Loucy (cell line): ENCODE data around the gene RND1.

Experiments
- H2AFZ ChIP-seq: fragments of 200-600 bp; sonication (generic); 2 replicates; pipeline ENCODE4 v1.6.0; 2016; ENCODE audit warnings: antibody characterized with exemption, mild to moderate bottlenecking, low read length, moderate library complexity
- H3F3A ChIP-seq: fragments of 200-600 bp; 2 replicates; pipeline ENCODE4 v1.6.0; 2016; ENCODE audit warnings: antibody characterized with exemption, low read depth, mild to moderate bottlenecking
- H3K27me3 ChIP-seq: fragments of 200-600 bp; sonication (generic); 2 replicates; pipeline ENCODE4 v1.6.1; 2014; ENCODE audit warnings: low read length, mild to moderate bottlenecking; ENCODE audit not compliant: insufficient read depth, poor library complexity, severe bottlenecking
- H3K36me3 ChIP-seq: fragments of 200-600 bp; sonication (generic); 2 replicates; pipeline ENCODE4 v1.6.1; 2016; ENCODE audit warnings: low read length; ENCODE audit not compliant: insufficient read depth
- H3K4me1 ChIP-seq: fragments of 200-600 bp; sonication (generic); 2 replicates; pipeline ENCODE4 v1.5.1; 2014; ENCODE audit warnings: low read length, mild to moderate bottlenecking; ENCODE audit not compliant: insufficient read depth, poor library complexity, severe bottlenecking
- H3K4me2 ChIP-seq: fragments of 200-600 bp; sonication (generic); 2 replicates; pipeline ENCODE4 v1.6.0; 2014; ENCODE audit warnings: antibody characterized with exemption, low read length, low read depth, mild to moderate bottlenecking; ENCODE audit not compliant: poor library complexity, severe bottlenecking
- H3K4me3 ChIP-seq: fragments of 200-600 bp; sonication (generic); 2 replicates; pipeline ENCODE4 v1.5.1; 2014; ENCODE audit warnings: low read length, mild to moderate bottlenecking, mixed read lengths; ENCODE audit not compliant: poor library complexity, severe bottlenecking
- H3K79me2 ChIP-seq: fragments of 200-600 bp; sonication (generic); 2 replicates; pipeline ENCODE4 v1.6.1; 2014; ENCODE audit warnings: low read length; ENCODE audit not compliant: insufficient read depth
- H3K9ac ChIP-seq: fragments of 200-600 bp; sonication (generic); 2 replicates; pipeline ENCODE4 v1.6.0; 2014; ENCODE audit warnings: mild to moderate bottlenecking, low read depth, low read length, moderate library complexity; ENCODE audit not compliant: poor library complexity, severe bottlenecking
- H3K9me2 ChIP-seq: fragments of 200-600 bp; sonication (generic); replicated peaks from 2 replicates; pipeline ENCODE4 v1.6.1; 2016; ENCODE audit warnings: low read depth, low read length, mixed read lengths
- H3K9me3 ChIP-seq: fragments of 200-600 bp; sonication (generic); 2 replicates; pipeline ENCODE4 v1.6.1; 2014; ENCODE audit warnings: mild to moderate bottlenecking, antibody characterized with exemption, low read length, low read depth; ENCODE audit not compliant: insufficient read depth
- H4K20me1 ChIP-seq: fragments of 200-600 bp; sonication (generic); 2 replicates; pipeline ENCODE4 v1.6.0; 2014; ENCODE audit warnings: antibody characterized with exemption, low read length, mild to moderate bottlenecking; ENCODE audit not compliant: insufficient read depth, poor library complexity, severe bottlenecking
- CTCF ChIP-seq: fragments of 200-600 bp; sonication (generic); conservative IDR thresholded peaks from 2 replicates; pipeline ENCODE4 v1.5.1; 2014; ENCODE audit warnings: mild to moderate bottlenecking, antibody characterized with exemption, low read length
- EZH2phosphoT487 ChIP-seq: fragments of 200-600 bp; IDR thresholded peaks from 2 replicates; pipeline ENCODE4 v1.6.1; 2018; ENCODE audit warnings: antibody characterized with exemption, mild to moderate bottlenecking, moderate library complexity, borderline replicate concordance

Gene RND1

GRCh38 chr12:48889679-48890078 is 24.0 kb upstream of the RND1 start:
- H3K9me3 ChIP-seq: no peaks in the 10 kb centered on the region
- no peak for TF ChIP-seq EZH2phosphoT487
- TF ChIP-seq CTCF: no peak
- H3K27me3 ChIP-seq: no peaks in the 10 kb centered on the region
- peak overlapping the region; percentile 93; the same call in 1 of the 2 replicates for H2AFZ ChIP-seq
- H4K20me1 ChIP-seq: no peaks in the 10 kb centered on the region
- no peak overlapping the region for H3K4me2 ChIP-seq
- no peaks in the 10 kb centered on the region for H3F3A ChIP-seq
- H3K4me3 ChIP-seq: no peak overlapping the region
- peak overlapping the region; percentile 47 for H3K9ac ChIP-seq
- no peaks in the 10 kb centered on the region for H3K9me2 ChIP-seq
- peaks cover 3% of the 10 kb centered on the region for H3K4me1 ChIP-seq
- no peaks in the 10 kb centered on the region for H3K79me2 ChIP-seq
- H3K36me3 ChIP-seq: no peaks in the 10 kb centered on the region

GRCh38 chr12:48883305-48884161 is 17.9 kb upstream of the RND1 start:
- H3K4me3 ChIP-seq: no peak overlapping the region
- no peaks in the 10 kb centered on the region for H3K4me1 ChIP-seq
- no peaks in the 10 kb centered on the region for H3K9me3 ChIP-seq
- no peak overlapping the region for H3K9ac ChIP-seq
- no peak overlapping the region for H3K4me2 ChIP-seq
- no peaks in the 10 kb centered on the region for H3K36me3 ChIP-seq
- TF ChIP-seq EZH2phosphoT487: no peak
- TF ChIP-seq CTCF: no peak
- no peaks in the 10 kb centered on the region for H3F3A ChIP-seq
- H3K27me3 ChIP-seq: no peaks in the 10 kb centered on the region
- H2AFZ ChIP-seq: no peak overlapping the region
- H3K9me2 ChIP-seq: no peaks in the 10 kb centered on the region
- no peaks in the 10 kb centered on the region for H4K20me1 ChIP-seq
- H3K79me2 ChIP-seq: no peaks in the 10 kb centered on the region

- Histone ChIP-seq H3K4me2 (no peak overlapping the region), H3K9me3 (no peaks in the 10 kb centered on the region), H3K4me3 (no peak overlapping the region), H2AFZ (no peak overlapping the region), H3F3A (no peaks in the 10 kb centered on the region), H4K20me1 (no peaks in the 10 kb centered on the region), H3K9me2 (no peaks in the 10 kb centered on the region), H3K27me3 (no peaks in the 10 kb centered on the region), H3K79me2 (no peaks in the 10 kb centered on the region), H3K4me1 (no peaks in the 10 kb centered on the region), H3K9ac (no peak overlapping the region), H3K36me3 (no peaks in the 10 kb centered on the region)
- TF ChIP-seq EZH2phosphoT487 (no peak), CTCF (no peak)
These were observed 17.3 kb upstream of the RND1 start for GRCh38 chr12:48882972-48883304.
